Measurements from ENCODE around the gene ITGB1. TPM values are rescaled to one million over a fixed set of nuclear protein-coding genes. Genes with fewer than 3 reads are reported as not detected.

The ITGB1 gene
- total RNA-seq, 1 experiment from 2014 or later: 317 TPM

- no peaks in the 10 kb centered on the region for H3K9me3 Mint-ChIP-seq
- H3K27me3 Mint-ChIP-seq (ENCODE audit: low read depth): no peaks in the 10 kb centered on the region; the same call in 1 of the 2 replicates
- no peaks in the 10 kb centered on the region for H3K36me3 Mint-ChIP-seq
- DNase-seq (ENCODE audit: low spot score): no peak
- ChIA-PET POLR2A (interaction anchor here (0.6 kb wide), 1 partner anchor 13 kb away, joined by 9 read pairs; no protein-coding TSS in a partner anchor), CTCF (no interaction called here)
- no peak overlapping the region for H3K27ac Mint-ChIP-seq
- no peak for TF ChIP-seq ESRRA (CRISPR knock-in tag; IDR thresholded peaks at IDR 0.05; ENCODE audit: borderline replicate concordance)
- TF ChIP-seq NFE2L1 (CRISPR knock-in tag; IDR thresholded peaks at IDR 0.05): no peak
- TF ChIP-seq TEAD1 (CRISPR knock-in tag; IDR thresholded peaks at IDR 0.05): no peak
- TF ChIP-seq CTCF (IDR thresholded peaks at IDR 0.05): no peak
- no peak for TF ChIP-seq ZNF232 (CRISPR knock-in tag; IDR thresholded peaks at IDR 0.05)
- TF ChIP-seq NFATC4 (CRISPR knock-in tag; IDR thresholded peaks at IDR 0.05): no peak
- TF ChIP-seq ATF6 (CRISPR knock-in tag; IDR thresholded peaks at IDR 0.05): no peak
- no peak for TF ChIP-seq ATF3 (CRISPR knock-in tag; conservative IDR thresholded peaks at IDR 0.05)
- TF ChIP-seq ZNF512 (CRISPR knock-in tag; IDR thresholded peaks at IDR 0.05; ENCODE audit: borderline replicate concordance): no peak
- TF ChIP-seq ZNF219 (CRISPR knock-in tag; IDR thresholded peaks at IDR 0.05; ENCODE audit: borderline replicate concordance): no peak
- TF ChIP-seq CREM (CRISPR knock-in tag; IDR thresholded peaks at IDR 0.05): no peak
- no peak for TF ChIP-seq NR2C2 (CRISPR knock-in tag; IDR thresholded peaks at IDR 0.05)
- TF ChIP-seq AFF4 (CRISPR knock-in tag; IDR thresholded peaks at IDR 0.05; ENCODE audit: borderline replicate concordance): no peak
- no peak for TF ChIP-seq ZNF317 (CRISPR knock-in tag; IDR thresholded peaks at IDR 0.05; ENCODE audit: borderline replicate concordance, low read depth)
- no peak for TF ChIP-seq ATF1 (CRISPR knock-in tag; IDR thresholded peaks at IDR 0.05)
- no peak for TF ChIP-seq USF2 (CRISPR knock-in tag; IDR thresholded peaks at IDR 0.05)
- no peak for TF ChIP-seq ZNF423 (CRISPR knock-in tag; IDR thresholded peaks at IDR 0.05)
- TF ChIP-seq ZBTB43 (CRISPR knock-in tag; IDR thresholded peaks at IDR 0.05): no peak
- no peak for TF ChIP-seq RORB (CRISPR knock-in tag; IDR thresholded peaks at IDR 0.05)
- no peak overlapping the region for H3K4me3 Mint-ChIP-seq
- peaks cover 18% of the 10 kb centered on the region for H3K4me1 Mint-ChIP-seq
- no peak for ATAC-seq
Observed at GRCh38 chr10:32889631-32890212, 68.3 kb downstream of the ITGB1 start.

Data from WTC11 (cell line).